GM18517 (cell line): ENCODE data around the gene MEF2A.
"Not testable (repeated sequence)": the region's sequence is repeated elsewhere in the genome, so short reads cannot be mapped to it uniquely, and the experiment has no call there.

ENCODE experiments used
- ATAC-seq: cut with Tn5 transposase; IDR thresholded peaks from one replicate; pipeline ENCODE4 v1.9.1; 2021; ENCODE audit warnings: mild to moderate bottlenecking, moderate library complexity; ENCODE audit not compliant: unreplicated experiment

Gene MEF2A

GRCh38 chr15:99635794-99636193 lies 70.0 kb downstream of the MEF2A start:
- ATAC-seq: peak; percentile 64

- no peak for ATAC-seq
Observed at GRCh38 chr15:99644913-99645542, 79.2 kb downstream of the MEF2A start.

- no peak for ATAC-seq
Observed at GRCh38 chr15:99645543-99645935, 79.8 kb downstream of the MEF2A start.

- ATAC-seq: no peak
Observed at GRCh38 chr15:99645951-99646350, 80.2 kb downstream of the MEF2A start.

GRCh38 chr15:99651023-99651807 lies 85.4 kb downstream of the MEF2A start:
- no peak for ATAC-seq

GRCh38 chr15:99656205-99656604 lies 90.4 kb downstream of the MEF2A start:
- no peak for ATAC-seq

GRCh38 chr15:99657996-99658395 lies 92.2 kb downstream of the MEF2A start:
- no peak for ATAC-seq

- no peak for ATAC-seq
Observed at GRCh38 chr15:99662903-99663302, 97.1 kb downstream of the MEF2A start.

GRCh38 chr15:99666073-99666472 lies 100.3 kb downstream of the MEF2A start:
- not testable (repeated sequence) for ATAC-seq

GRCh38 chr15:99668533-99669182 lies 102.9 kb downstream of the MEF2A start:
- no peak for ATAC-seq

GRCh38 chr15:99669250-99669649 lies 103.5 kb downstream of the MEF2A start:
- no peak for ATAC-seq

GRCh38 chr15:99671926-99672635 lies 106.3 kb downstream of the MEF2A start:
- no peak for ATAC-seq

GRCh38 chr15:99673111-99673510 lies 107.3 kb downstream of the MEF2A start:
- no peak for ATAC-seq

GRCh38 chr15:99674279-99674678 lies 108.5 kb downstream of the MEF2A start:
- ATAC-seq: no peak

- peak; percentile 80 for ATAC-seq
Observed at GRCh38 chr15:99677540-99678134, 111.9 kb downstream of the MEF2A start.

GRCh38 chr15:99680276-99680675 lies 114.5 kb downstream of the MEF2A start:
- ATAC-seq: no peak

GRCh38 chr15:99681990-99682389 lies 116.2 kb downstream of the MEF2A start:
- ATAC-seq: no peak

GRCh38 chr15:99682455-99682854 lies 116.7 kb downstream of the MEF2A start:
- no peak for ATAC-seq

GRCh38 chr15:99683000-99683670 lies 117.4 kb downstream of the MEF2A start:
- no peak for ATAC-seq

GRCh38 chr15:99686290-99686689 lies 120.5 kb downstream of the MEF2A start:
- no peak for ATAC-seq
